Smooth muscle cell (in vitro differentiated cells): Measurements from ENCODE around the gene GRIK4. TPM values are rescaled to one million over a fixed set of nuclear protein-coding genes. Genes with fewer than 3 reads are reported as not detected.

Experiments
- DNase-seq: peaks from one replicate; lab custom pipeline; 2025; ENCODE audit not compliant: unreplicated experiment; lab: John Stamatoyannopoulos, UW
- H2AFZ ChIP-seq: fragments of 200-600 bp; sonication (generic); 2 replicates; pipeline ENCODE4 v1.6.0; 2016; ENCODE audit warnings: antibody characterized with exemption, low read depth, mild to moderate bottlenecking
- H3F3A ChIP-seq: fragments of 200-600 bp; sonication (generic); 2 replicates; pipeline ENCODE4 v1.6.0; 2017; ENCODE audit warnings: antibody characterized with exemption, low read depth
- H3K27ac ChIP-seq: fragments of 200-600 bp; sonication (generic); 2 replicates; pipeline ENCODE4 v1.5.1; 2016; ENCODE audit warnings: low read depth, mild to moderate bottlenecking
- H3K27me3 ChIP-seq: fragments of 200-600 bp; sonication (generic); 2 replicates; pipeline ENCODE4 v1.6.1; 2016; ENCODE audit warnings: low read depth, mild to moderate bottlenecking
- H3K36me3 ChIP-seq: fragments of 200-600 bp; sonication (generic); 2 replicates; pipeline ENCODE4 v1.5.1; 2016; ENCODE audit warnings: low read depth
- H3K4me1 ChIP-seq: fragments of 200-600 bp; sonication (generic); 2 replicates; pipeline ENCODE4 v1.5.1; 2016; ENCODE audit warnings: low read depth
- H3K4me2 ChIP-seq: fragments of 200-600 bp; sonication (generic); 2 replicates; pipeline ENCODE4 v1.6.0; 2016; ENCODE audit warnings: mild to moderate bottlenecking
- H3K4me3 ChIP-seq: fragments of 200-600 bp; sonication (generic); 2 replicates; pipeline ENCODE4 v1.5.1; 2016; ENCODE audit warnings: mild to moderate bottlenecking
- H3K79me2 ChIP-seq: fragments of 200-600 bp; sonication (generic); 2 replicates; pipeline ENCODE4 v1.6.0; 2016; ENCODE audit warnings: low read depth, mild to moderate bottlenecking
- H3K9ac ChIP-seq: fragments of 200-600 bp; sonication (generic); 2 replicates; pipeline ENCODE4 v1.6.0; 2016; ENCODE audit warnings: low read depth
- H3K9me3 ChIP-seq: fragments of 200-600 bp; sonication (generic); replicated peaks from 2 replicates; pipeline ENCODE4 v1.5.1; 2016; ENCODE audit warnings: low read depth
- H4K20me1 ChIP-seq: fragments of 200-600 bp; sonication (generic); 2 replicates; pipeline ENCODE4 v1.6.0; 2016; ENCODE audit warnings: low read depth
- CTCF ChIP-seq: fragments of 200-600 bp; sonication (generic); IDR thresholded peaks from 2 replicates; pipeline ENCODE4 v1.5.1; 2017; ENCODE audit warnings: borderline replicate concordance, mild to moderate bottlenecking, antibody characterized with exemption; ENCODE audit not compliant: insufficient read depth, poor library complexity, severe bottlenecking
- WGBS: methylation state at CpG from one replicate; pipeline ENCODE4 v1.1.7; 2016; ENCODE audit warnings: low lambda C conversion rate; 5-methylcytosine and 5-hydroxymethylcytosine counted together
- polyA plus RNA-seq: library from polyadenylated mRNA; unstranded; fragments of >200 nt; fragmentation: Nextera tagmentation; extraction: Ambion mirVana; gene quantifications from 2 replicates; pipeline ENCODE4 v1.2.1, GENCODE V29; 2016
- total RNA-seq: library from RNA; depleted of rRNA; stranded (reverse); fragments of >200 nt; gene quantifications from 2 replicates; pipeline ENCODE4 v1.2.3, GENCODE V29; 2014

GRIK4 gene
- total and polyA plus RNA-seq, 2 experiments from 2014 or later: not detected

GRCh38 chr11:120988603-120989002, 477.1 kb downstream of the GRIK4 start:
- Histone ChIP-seq H4K20me1 (no peaks in the 10 kb centered on the region), H2AFZ (no peak overlapping the region), H3K79me2 (no peaks in the 10 kb centered on the region), H3K9me3 (no peaks in the 10 kb centered on the region), H3K4me1 (no peaks in the 10 kb centered on the region), H3K4me3 (no peak overlapping the region), H3K9ac (no peak overlapping the region), H3K27me3 (peaks cover 27% of the 10 kb centered on the region), H3K36me3 (no peaks in the 10 kb centered on the region), H3K4me2 (no peak overlapping the region), H3K27ac (no peak overlapping the region), H3F3A (no peaks in the 10 kb centered on the region)
- DNase-seq: no peak
- TF ChIP-seq CTCF: no peak
- 70% methylated on average over 1 of the region's 1 CpG for WGBS

DNA sequence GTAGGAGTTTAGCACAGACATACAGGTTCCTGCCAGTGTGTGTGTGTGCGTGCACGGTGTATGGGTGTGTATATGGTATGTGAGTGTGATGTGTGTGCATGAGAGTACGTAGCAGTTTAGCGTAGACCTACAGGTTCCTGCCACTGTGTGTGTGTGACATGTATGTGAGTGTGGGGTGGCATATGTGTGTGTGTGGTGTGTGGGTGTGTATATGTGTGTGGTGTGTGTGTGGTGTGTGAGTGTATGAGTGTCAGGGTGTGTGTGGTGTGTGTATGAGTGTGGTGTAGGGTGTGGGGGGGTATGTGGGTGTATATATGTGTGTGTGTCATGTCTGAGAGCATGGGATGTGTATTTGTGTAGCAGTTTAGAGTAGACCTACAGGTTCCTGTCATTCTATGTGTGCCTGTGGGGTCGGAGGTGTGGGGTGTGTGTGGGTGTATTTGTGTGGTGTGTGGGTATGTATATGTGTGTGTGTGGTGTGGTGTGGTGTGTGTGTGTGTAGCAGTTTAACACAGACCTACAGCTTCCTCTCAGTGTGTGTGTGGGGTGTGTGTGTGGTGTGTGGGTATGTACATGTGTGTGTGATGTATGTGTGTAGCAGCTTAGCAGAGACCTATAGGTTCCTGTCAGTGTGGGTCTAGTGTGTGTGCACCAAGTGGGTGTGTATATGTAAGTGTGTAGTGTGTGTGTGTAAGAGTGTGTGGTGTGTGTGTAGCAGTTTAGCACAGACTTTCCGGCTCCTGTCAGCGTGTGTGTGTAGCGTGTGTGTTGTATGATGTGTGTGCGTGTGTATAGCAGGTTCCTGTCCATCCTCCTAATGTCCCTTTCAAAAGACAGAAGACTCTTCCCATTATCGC, 480.5 kb downstream of the GRIK4 start:
- no peak overlapping the region for H3K4me2 ChIP-seq
- no peak for TF ChIP-seq CTCF
- H3K4me3 ChIP-seq: no peak overlapping the region
- no peaks in the 10 kb centered on the region for H3F3A ChIP-seq
- no peaks in the 10 kb centered on the region for H4K20me1 ChIP-seq
- no peaks in the 10 kb centered on the region for H3K9me3 ChIP-seq
- DNase-seq: no peak
- H3K79me2 ChIP-seq: no peaks in the 10 kb centered on the region
- no peaks in the 10 kb centered on the region for H3K36me3 ChIP-seq
- 94% methylated on average over 10 of the region's 10 CpGs for WGBS
- H3K27me3 ChIP-seq: peaks cover 30% of the 10 kb centered on the region
- no peak overlapping the region for H3K27ac ChIP-seq
- no peaks in the 10 kb centered on the region for H3K4me1 ChIP-seq
- no peak overlapping the region for H3K9ac ChIP-seq
- H2AFZ ChIP-seq: no peak overlapping the region

DNA sequence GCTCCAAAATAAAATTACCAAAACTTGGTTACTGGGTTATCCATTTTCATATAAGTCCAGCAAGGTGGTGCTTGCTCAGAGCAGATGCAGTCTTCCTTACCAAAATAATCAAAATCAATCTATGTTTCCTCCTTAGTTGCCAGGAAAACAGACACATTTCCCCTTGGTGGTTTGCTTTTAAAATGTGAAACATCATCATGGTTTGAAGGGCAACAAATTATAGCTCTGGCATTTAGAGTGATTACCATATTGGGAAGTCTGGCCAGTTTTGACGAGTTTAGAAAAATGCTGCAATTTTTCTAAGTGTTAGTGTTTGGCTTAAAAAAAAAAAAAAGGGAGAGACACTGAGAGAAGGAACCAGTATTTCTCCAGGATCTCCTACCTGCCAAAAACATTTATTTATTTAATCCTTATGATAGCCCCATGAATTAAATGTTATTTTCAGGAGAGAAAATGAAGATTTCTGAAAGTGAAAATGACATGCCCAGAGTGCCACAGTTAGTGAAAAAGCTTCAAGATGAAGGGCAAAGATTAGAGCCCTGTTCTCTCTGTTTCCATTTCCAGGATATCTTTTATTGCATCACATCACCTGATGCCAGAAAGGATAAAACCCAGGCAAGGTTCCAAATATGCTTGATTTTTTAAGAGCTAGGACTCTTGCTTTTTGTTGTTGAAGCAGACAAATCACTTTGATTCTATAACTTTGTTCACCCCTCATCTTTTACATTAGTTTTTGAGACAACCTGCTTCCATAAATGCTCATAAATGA, 482.7 kb downstream of the GRIK4 start:
- Histone ChIP-seq H3K27me3 (peaks cover 33% of the 10 kb centered on the region), H3F3A (no peaks in the 10 kb centered on the region), H4K20me1 (no peaks in the 10 kb centered on the region), H3K9me3 (no peaks in the 10 kb centered on the region), H3K4me3 (no peak overlapping the region), H3K4me1 (no peaks in the 10 kb centered on the region), H2AFZ (no peak overlapping the region), H3K4me2 (no peak overlapping the region), H3K79me2 (no peaks in the 10 kb centered on the region), H3K27ac (no peak overlapping the region), H3K9ac (no peak overlapping the region), H3K36me3 (no peaks in the 10 kb centered on the region)
- no peak for DNase-seq
- WGBS: 57% methylated on average over 1 of the region's 1 CpG
- TF ChIP-seq CTCF: no peak
